Common myeloid progenitor, CD34-positive (primary cell): ENCODE results near the gene ELOVL1.

Experiments used
- CTCF ChIA-PET: fragments of 350-600 bp; sonication (Branson Sonifier 250); formaldehyde crosslinking; loops from one replicate; lab custom pipeline; 2021; ENCODE audit warnings: antibody characterized with exemption; lab: Charles Lee
- POLR2A ChIA-PET: fragments of 350-600 bp; sonication (Branson Sonifier 250); formaldehyde crosslinking; loops from one replicate; lab custom pipeline; 2021; ENCODE audit warnings: antibody characterized with exemption; lab: Charles Lee
- DNase-seq, 3 donors: peaks; one replicate each; pipeline versions ENCODE4 v3.0.0 to v3.0.0-alpha.2; 2013
- H3K27ac ChIP-seq, 2 experiments: 1 replicate in 1 of 2; 2 replicates in 1 of 2; pipeline ENCODE4 v1.7.0; 2013; ENCODE audit warnings: inconsistent platforms in 2 of 2, low read length in 2 of 2, mild to moderate bottlenecking in 2 of 2, low read depth in 1 of 2, moderate library complexity in 1 of 2; ENCODE audit not compliant: severe bottlenecking in 2 of 2, insufficient read depth in 1 of 2, poor library complexity in 1 of 2
- H3K27me3 ChIP-seq, 5 experiments: replicated peaks in 2 of 5; 1 replicate in 3 of 5; 2 replicates in 2 of 5; pipeline versions ENCODE4 v1.6.1 to v1.7.0; 2013; ENCODE audit warnings: low read length in 4 of 5, mild to moderate bottlenecking in 2 of 5, moderate library complexity in 2 of 5, inconsistent platforms in 1 of 5; ENCODE audit not compliant: insufficient read depth in 5 of 5, control insufficient read depth in 4 of 5
- H3K36me3 ChIP-seq, 4 experiments: 1 replicate in 2 of 4; 2 replicates in 2 of 4; pipeline versions ENCODE4 v1.6.1 to v1.7.0; 2013; ENCODE audit warnings: low read length in 3 of 4, control low read depth in 1 of 4, mild to moderate bottlenecking in 1 of 4; ENCODE audit not compliant: control insufficient read depth in 4 of 4, insufficient read depth in 4 of 4
- H3K4me1 ChIP-seq, 4 experiments: 1 replicate in 3 of 4; 2 replicates in 1 of 4; pipeline versions ENCODE4 v1.6.1 to v1.7.1; 2013; ENCODE audit warnings: low read length in 3 of 4, mild to moderate bottlenecking in 3 of 4, control low read depth in 1 of 4, inconsistent platforms in 1 of 4, moderate library complexity in 1 of 4; ENCODE audit not compliant: control insufficient read depth in 4 of 4, insufficient read depth in 4 of 4; ENCODE audit errors: control extremely low read depth in 1 of 4
- H3K4me3 ChIP-seq, 7 experiments: 1 replicate in 4 of 7; 2 replicates in 3 of 7; pipeline versions ENCODE4 v1.5.1 to v1.7.0; 2013; ENCODE audit warnings: mild to moderate bottlenecking in 7 of 7, low read length in 6 of 7, moderate library complexity in 6 of 7, inconsistent platforms in 2 of 7, low read depth in 2 of 7, control low read depth in 1 of 7; ENCODE audit not compliant: insufficient read depth in 4 of 7, control insufficient read depth in 1 of 7; ENCODE audit errors: extremely low read depth in 1 of 7
- H3K9me3 ChIP-seq, 5 experiments: 1 replicate in 4 of 5; 2 replicates in 1 of 5; pipeline versions ENCODE4 v1.6.1 to v1.7.1; 2013; ENCODE audit warnings: low read length in 4 of 5, mild to moderate bottlenecking in 2 of 5, inconsistent platforms in 1 of 5, low read depth in 1 of 5, moderate library complexity in 1 of 5; ENCODE audit not compliant: control insufficient read depth in 4 of 5, insufficient read depth in 2 of 5; ENCODE audit errors: control extremely low read depth in 1 of 5
- WGBS: methylation state at CpG from one replicate; pipeline ENCODE4 v1.1.5; 2013; ENCODE audit not compliant: insufficient coverage; 5-methylcytosine and 5-hydroxymethylcytosine counted together

The ELOVL1 gene

GRCh38 chr1:43325381-43325780 lies 42.4 kb downstream of the ELOVL1 start:
- H3K27me3 ChIP-seq = no peaks in the 10 kb centered on the region
- ChIA-PET CTCF (interaction anchor here (0.6 to 1.0 kb wide), 2 partner anchors 33 to 45 kb away, joined by 3 to 4 read pairs; partner anchors contain the start of gene CDC20), POLR2A (no interaction called here)
- H3K9me3 ChIP-seq = peaks cover 0 to 11% (median 4%) of the 10 kb centered on the region in 5 experiments
- peaks cover 3 to 19% (median 13%) of the 10 kb centered on the region in 4 experiments for H3K4me1 ChIP-seq
- H3K27ac ChIP-seq = no peak overlapping the region
- H3K36me3 ChIP-seq = peaks cover 0 to 26% (median 9%) of the 10 kb centered on the region in 4 experiments
- H3K4me3 ChIP-seq = no peak overlapping the region
- no peak for DNase-seq

DNA sequence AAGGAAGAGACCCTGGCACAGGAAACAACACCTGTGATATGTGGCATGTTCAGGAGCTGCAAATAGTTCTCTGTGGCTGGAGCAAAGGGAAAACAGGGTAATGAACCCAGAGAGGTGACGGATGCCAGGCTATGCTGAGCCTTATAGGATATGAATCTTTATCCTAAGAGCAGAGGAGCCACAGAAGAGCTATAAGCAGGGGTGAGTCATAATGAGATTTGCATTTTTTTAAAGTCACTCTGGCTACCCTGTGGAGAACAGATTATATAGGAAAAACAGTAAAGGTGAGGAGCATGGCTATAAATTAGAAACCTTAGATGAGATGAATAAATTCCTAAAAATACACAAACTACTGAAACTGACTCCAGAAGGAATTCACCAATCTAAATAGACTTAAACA lies 43.0 kb downstream of the ELOVL1 start:
- no peaks in the 10 kb centered on the region for H3K27me3 ChIP-seq
- POLR2A ChIA-PET = interaction anchor here (0.8 kb wide), 1 partner anchor 82 kb away, joined by 4 read pairs; no protein-coding TSS in a partner anchor
- no peak overlapping the region for H3K27ac ChIP-seq
- peaks cover under 1 to 13% (median 7%) of the 10 kb centered on the region in 4 experiments for H3K4me1 ChIP-seq
- peaks cover 0 to 31% (median 12%) of the 10 kb centered on the region in 4 experiments for H3K36me3 ChIP-seq
- CTCF ChIA-PET = interaction anchor here (0.6 to 1.0 kb wide), 3 partner anchors 34 to 99 kb away, joined by 3 to 4 read pairs (median 3); partner anchors contain the start of gene CDC20
- WGBS = 57% methylated on average over 1 of the region's 1 CpG
- H3K9me3 ChIP-seq = peaks cover 0 to 11% (median 4%) of the 10 kb centered on the region in 5 experiments
- H3K4me3 ChIP-seq = no peak overlapping the region
- peak in 2 of 3 donors; percentile 20 to 36 for DNase-seq

DNA sequence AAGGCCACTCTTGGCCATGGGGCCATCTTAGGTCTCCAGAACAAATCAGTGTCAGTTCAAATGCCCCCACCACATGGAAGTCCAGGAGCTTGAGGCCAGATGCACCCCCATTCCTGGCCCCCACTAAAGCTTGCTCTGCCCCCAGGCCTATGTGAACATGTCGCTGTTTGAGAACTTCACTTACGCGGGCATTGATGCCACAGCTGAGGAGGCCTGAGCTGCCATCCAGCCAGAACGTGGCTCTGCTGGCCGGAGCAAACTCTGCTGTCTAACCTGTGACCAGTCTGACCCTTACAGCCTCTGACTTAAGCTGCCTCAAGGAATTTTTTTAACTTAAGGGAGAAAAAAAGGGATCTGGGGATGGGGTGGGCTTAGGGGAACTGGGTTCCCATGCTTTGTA lies 45.3 kb downstream of the ELOVL1 start:
- no peak overlapping the region for H3K27ac ChIP-seq
- peaks cover 0 to 6% (median 2%) of the 10 kb centered on the region in 5 experiments for H3K9me3 ChIP-seq
- H3K4me3 ChIP-seq = no peak overlapping the region
- ChIA-PET POLR2A (no interaction called here), CTCF (no interaction called here)
- H3K36me3 ChIP-seq = peaks cover 0 to 50% (median 22%) of the 10 kb centered on the region in 4 experiments
- no peaks in the 10 kb centered on the region for H3K27me3 ChIP-seq
- 100% methylated on average over 5 of the region's 5 CpGs for WGBS
- peaks cover 0 to 7% (median 2%) of the 10 kb centered on the region in 4 experiments for H3K4me1 ChIP-seq
- DNase-seq = no peak

- H3K36me3 ChIP-seq = peaks cover 0 to 61% (median 25%) of the 10 kb centered on the region in 4 experiments
- POLR2A ChIA-PET = interaction anchor here (1.1 kb wide), 1 partner anchor 9 kb away, joined by 3 read pairs; no protein-coding TSS in a partner anchor
- 92% methylated on average over 15 of the region's 16 CpGs for WGBS
- CTCF ChIA-PET = interaction anchor here (1.0 to 1.1 kb wide), 3 partner anchors 8 to 36 kb away, joined by 3 to 4 read pairs (median 3); no protein-coding TSS in a partner anchor
- no peaks in the 10 kb centered on the region for H3K27me3 ChIP-seq
- no peak for DNase-seq
- H3K4me1 ChIP-seq = peaks cover 0 to 7% (median 2%) of the 10 kb centered on the region in 4 experiments
- H3K9me3 ChIP-seq = peaks cover 0 to 5% (median 2%) of the 10 kb centered on the region in 5 experiments
- H3K4me3 ChIP-seq = no peak overlapping the region
- H3K27ac ChIP-seq = no peak overlapping the region
Measured at GRCh38 chr1:43321331-43321891, 46.4 kb downstream of the ELOVL1 start.

- ChIA-PET CTCF (interaction anchor here (0.7 kb wide), 1 partner anchor 9 kb away, joined by 4 read pairs; no protein-coding TSS in a partner anchor), POLR2A (no interaction called here)
Measured at GRCh38 chr1:43319766-43320165, 48.0 kb downstream of the ELOVL1 start.

GRCh38 chr1:43319288-43319687 lies 48.5 kb downstream of the ELOVL1 start:
- ChIA-PET CTCF (no interaction called here), POLR2A (no interaction called here)
- peaks cover 0 to under 1% (median 0%) of the 10 kb centered on the region in 4 experiments for H3K4me1 ChIP-seq
- DNase-seq = no peak
- H3K4me3 ChIP-seq = no peak overlapping the region
- H3K9me3 ChIP-seq = no peaks in the 10 kb centered on the region
- no peak overlapping the region for H3K27ac ChIP-seq
- H3K36me3 ChIP-seq = peaks cover 0 to 64% (median 27%) of the 10 kb centered on the region in 4 experiments
- no peaks in the 10 kb centered on the region for H3K27me3 ChIP-seq
- WGBS = no CpG with 5 or more reads among the region's 5 CpGs

More at GRCh38 chr1:43319766-43320165, 48.0 kb downstream of the ELOVL1 start:
- no peak for DNase-seq
- Histone ChIP-seq H3K27me3 (no peaks in the 10 kb centered on the region), H3K36me3 (peaks cover 1 to 66% (median 26%) of the 10 kb centered on the region in 4 experiments), H3K9me3 (no peaks in the 10 kb centered on the region), H3K4me3 (no peak overlapping the region), H3K27ac (no peak overlapping the region), H3K4me1 (peaks cover 0 to 6% (median under 1%) of the 10 kb centered on the region in 4 experiments)
- 100% methylated on average over 2 of the region's 3 CpGs for WGBS

DNA sequence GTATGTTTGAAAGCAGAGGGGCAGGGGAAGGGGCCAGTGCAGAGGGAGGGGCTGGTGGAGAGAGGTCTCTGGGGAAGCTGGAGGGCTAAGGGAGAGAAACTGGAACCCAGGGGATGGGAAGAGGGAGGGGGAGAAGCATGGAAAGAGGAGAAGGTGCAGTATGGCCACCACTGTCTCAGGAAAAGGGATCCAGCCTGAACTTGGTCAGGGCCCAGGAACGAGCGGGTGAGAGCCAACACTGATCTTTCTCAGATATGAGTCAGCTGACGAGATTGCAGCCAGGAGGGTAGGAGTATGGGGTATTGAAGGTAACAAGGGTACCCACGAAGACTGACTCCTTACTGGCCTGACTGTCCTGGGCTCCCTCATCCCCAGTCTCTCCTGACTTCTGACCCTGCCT lies 49.0 kb downstream of the ELOVL1 start:
- Histone ChIP-seq H3K27ac (no peak overlapping the region), H3K4me1 (no peaks in the 10 kb centered on the region), H3K36me3 (peaks cover 0 to 60% (median 30%) of the 10 kb centered on the region in 4 experiments), H3K4me3 (no peak overlapping the region), H3K27me3 (no peaks in the 10 kb centered on the region), H3K9me3 (no peaks in the 10 kb centered on the region)
- ChIA-PET CTCF (no interaction called here), POLR2A (no interaction called here)
- no peak for DNase-seq
- WGBS = 100% methylated on average over 1 of the region's 4 CpGs
